Measurements from ENCODE around the gene MRPL12. TPM values are rescaled to one million over a fixed set of nuclear protein-coding genes. Genes with fewer than 3 reads are reported as not detected.

Gene MRPL12
- total RNA-seq, 1 experiment from 2014 or later = 157 TPM

DNA sequence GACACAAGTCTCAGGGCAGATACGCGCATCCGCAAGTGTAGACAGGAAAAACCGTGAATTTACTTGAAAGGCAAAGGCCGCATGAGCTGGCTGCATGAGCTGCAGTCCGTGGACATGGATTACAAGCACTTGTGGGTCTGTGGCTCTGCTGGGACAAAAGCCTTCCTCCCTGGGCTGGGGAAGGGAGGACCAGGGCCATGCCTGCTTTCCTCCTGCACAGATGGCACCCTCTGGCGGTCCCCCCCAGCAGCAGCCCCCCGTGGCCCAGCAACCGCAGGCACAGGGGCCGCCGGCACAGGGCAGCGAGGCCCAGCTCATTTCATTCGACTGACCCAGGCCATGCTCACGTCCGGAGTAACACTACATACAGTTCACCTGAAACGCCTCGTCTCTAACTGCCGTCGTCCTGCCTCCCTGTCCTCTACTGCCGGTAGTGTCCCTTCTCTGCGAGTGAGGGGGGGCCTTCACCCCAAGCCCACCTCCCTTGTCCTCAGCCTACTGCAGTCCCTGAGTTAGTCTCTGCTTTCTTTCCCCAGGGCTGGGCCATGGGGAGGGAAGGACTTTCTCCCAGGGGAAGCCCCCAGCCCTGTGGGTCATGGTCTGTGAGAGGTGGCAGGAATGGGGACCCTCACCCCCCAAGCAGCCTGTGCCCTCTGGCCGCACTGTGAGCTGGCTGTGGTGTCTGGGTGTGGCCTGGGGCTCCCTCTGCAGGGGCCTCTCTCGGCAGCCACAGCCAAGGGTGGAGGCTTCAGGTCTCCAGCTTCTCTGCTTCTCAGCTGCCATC, 1.7 kb upstream of the MRPL12 start:
- DNase-seq (ENCODE audit: low read depth, low spot score) (no peak), ATAC-seq (peak; percentile 49)
- no TSS peak for BruUV-seq (replicated peaks)
- Histone ChIP-seq H3K4me3 (ENCODE audit: low read depth in 2 of 2, low read length in 2 of 2) (peak overlapping the region; percentile 96 to 98), H3K36me3 (ENCODE audit: control insufficient read depth, insufficient read depth, low read length) (peaks cover 22% of the 10 kb centered on the region), H3K4me1 (ENCODE audit: control insufficient read depth, insufficient read depth, low read length) (peaks cover 17% of the 10 kb centered on the region), H3K27me3 (ENCODE audit: control insufficient read depth, insufficient read depth, low read length) (no peaks in the 10 kb centered on the region), H3K9me3 (ENCODE audit: control insufficient read depth, insufficient read depth, low read depth, low read length) (no peaks in the 10 kb centered on the region), H3K27ac (ENCODE audit: low read length) (peak overlapping the region; percentile 96)
- intact Hi-C loops (cut with micrococcal nuclease; ENCODE audit: unreplicated experiment) = no loop called here
- TF ChIP-seq, protein P1, sequence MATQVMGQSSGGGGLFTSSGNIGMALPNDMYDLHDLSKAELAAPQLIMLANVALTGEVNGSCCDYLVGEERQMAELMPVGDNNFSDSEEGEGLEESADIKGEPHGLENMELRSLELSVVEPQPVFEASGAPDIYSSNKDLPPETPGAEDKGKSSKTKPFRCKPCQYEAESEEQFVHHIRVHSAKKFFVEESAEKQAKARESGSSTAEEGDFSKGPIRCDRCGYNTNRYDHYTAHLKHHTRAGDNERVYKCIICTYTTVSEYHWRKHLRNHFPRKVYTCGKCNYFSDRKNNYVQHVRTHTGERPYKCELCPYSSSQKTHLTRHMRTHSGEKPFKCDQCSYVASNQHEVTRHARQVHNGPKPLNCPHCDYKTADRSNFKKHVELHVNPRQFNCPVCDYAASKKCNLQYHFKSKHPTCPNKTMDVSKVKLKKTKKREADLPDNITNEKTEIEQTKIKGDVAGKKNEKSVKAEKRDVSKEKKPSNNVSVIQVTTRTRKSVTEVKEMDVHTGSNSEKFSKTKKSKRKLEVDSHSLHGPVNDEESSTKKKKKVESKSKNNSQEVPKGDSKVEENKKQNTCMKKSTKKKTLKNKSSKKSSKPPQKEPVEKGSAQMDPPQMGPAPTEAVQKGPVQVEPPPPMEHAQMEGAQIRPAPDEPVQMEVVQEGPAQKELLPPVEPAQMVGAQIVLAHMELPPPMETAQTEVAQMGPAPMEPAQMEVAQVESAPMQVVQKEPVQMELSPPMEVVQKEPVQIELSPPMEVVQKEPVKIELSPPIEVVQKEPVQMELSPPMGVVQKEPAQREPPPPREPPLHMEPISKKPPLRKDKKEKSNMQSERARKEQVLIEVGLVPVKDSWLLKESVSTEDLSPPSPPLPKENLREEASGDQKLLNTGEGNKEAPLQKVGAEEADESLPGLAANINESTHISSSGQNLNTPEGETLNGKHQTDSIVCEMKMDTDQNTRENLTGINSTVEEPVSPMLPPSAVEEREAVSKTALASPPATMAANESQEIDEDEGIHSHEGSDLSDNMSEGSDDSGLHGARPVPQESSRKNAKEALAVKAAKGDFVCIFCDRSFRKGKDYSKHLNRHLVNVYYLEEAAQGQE (IDR thresholded peaks at IDR 0.05; ENCODE audit: insufficient read depth in 1 of 2, low read depth in 2 of 2, low read length in 1 of 2) = no peak
- TF ChIP-seq TCF7L2 (IDR thresholded peaks at IDR 0.05; ENCODE audit: low read depth, low read length) (peak; percentile 41; the same call in 1 of the 2 replicates), SIN3A (IDR thresholded peaks at IDR 0.05; ENCODE audit: borderline replicate concordance, insufficient read depth, low read depth, low read length) (no peak)
- TF ChIP-seq, protein P2, sequence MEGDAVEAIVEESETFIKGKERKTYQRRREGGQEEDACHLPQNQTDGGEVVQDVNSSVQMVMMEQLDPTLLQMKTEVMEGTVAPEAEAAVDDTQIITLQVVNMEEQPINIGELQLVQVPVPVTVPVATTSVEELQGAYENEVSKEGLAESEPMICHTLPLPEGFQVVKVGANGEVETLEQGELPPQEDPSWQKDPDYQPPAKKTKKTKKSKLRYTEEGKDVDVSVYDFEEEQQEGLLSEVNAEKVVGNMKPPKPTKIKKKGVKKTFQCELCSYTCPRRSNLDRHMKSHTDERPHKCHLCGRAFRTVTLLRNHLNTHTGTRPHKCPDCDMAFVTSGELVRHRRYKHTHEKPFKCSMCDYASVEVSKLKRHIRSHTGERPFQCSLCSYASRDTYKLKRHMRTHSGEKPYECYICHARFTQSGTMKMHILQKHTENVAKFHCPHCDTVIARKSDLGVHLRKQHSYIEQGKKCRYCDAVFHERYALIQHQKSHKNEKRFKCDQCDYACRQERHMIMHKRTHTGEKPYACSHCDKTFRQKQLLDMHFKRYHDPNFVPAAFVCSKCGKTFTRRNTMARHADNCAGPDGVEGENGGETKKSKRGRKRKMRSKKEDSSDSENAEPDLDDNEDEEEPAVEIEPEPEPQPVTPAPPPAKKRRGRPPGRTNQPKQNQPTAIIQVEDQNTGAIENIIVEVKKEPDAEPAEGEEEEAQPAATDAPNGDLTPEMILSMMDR (IDR thresholded peaks at IDR 0.05) = peak; percentile 50; the same call in 1 of the 2 replicates
- ChIA-PET CTCF (no interaction called here), POLR2A (no interaction called here)
- in situ Hi-C loops (cut with HindIII; ENCODE audit: low pct_unique_long_range_greater_than_20kb, low sequenced_read_pairs) = no loop called here

DNA sequence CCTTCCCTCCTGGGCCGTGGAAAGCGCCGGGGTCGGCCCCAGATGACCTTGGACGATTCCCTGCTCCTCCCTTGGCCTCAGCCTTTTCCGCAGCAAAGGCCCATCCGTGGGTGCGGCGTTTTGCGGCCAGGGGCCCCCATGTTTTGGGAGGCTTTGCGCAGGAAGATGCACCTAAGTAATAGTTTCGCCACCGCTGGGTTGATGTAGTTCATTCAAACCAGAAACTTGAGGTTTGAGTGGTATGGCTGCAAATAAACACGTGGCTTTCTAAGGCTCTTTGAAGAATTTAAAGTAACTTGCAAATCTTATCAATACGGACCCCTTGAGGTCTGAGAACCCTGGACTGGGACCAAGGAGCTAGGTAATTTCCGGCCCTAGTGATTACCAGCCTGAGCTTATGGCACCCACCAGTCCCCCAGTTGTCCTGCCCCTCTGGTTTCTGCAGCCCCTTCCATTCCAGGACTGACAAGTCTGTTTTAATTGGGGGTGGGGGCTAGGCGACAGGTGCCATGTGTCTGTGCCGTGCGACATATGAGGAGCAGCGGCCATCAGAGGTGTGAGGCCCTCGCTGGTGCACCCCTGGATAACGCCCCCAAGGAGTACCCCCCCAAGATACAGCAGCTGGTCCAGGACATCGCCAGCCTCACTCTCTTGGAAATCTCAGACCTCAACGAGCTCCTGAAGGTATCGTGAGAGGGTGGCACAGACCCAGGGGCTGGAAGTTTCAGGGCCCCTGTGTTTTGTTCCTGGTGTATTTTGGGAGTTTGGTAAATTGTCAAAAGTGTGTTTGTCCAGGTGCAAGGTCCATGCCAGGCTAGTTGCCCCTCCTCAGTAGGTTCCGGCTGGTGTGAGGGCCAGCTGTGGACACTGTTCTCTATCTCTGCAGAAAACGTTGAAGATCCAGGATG, 834 bp downstream of the MRPL12 start:
- in situ Hi-C loops (cut with HindIII; ENCODE audit: low pct_unique_long_range_greater_than_20kb, low sequenced_read_pairs) = no loop called here
- H3K4me1 ChIP-seq (ENCODE audit: control insufficient read depth, insufficient read depth, low read length) = peaks cover 20% of the 10 kb centered on the region
- TF ChIP-seq, protein P2 (IDR thresholded peaks at IDR 0.05) = no peak
- TF ChIP-seq SIN3A (IDR thresholded peaks at IDR 0.05; ENCODE audit: borderline replicate concordance, insufficient read depth, low read depth, low read length) (no peak), TCF7L2 (IDR thresholded peaks at IDR 0.05; ENCODE audit: low read depth, low read length) (no peak), POLR2AphosphoS5 (IDR thresholded peaks at IDR 0.05; ENCODE audit: low read depth, low read length) (no peak)
- TF ChIP-seq, protein P1 (IDR thresholded peaks at IDR 0.05; ENCODE audit: insufficient read depth in 1 of 2, low read depth in 2 of 2, low read length in 1 of 2) = no peak
- peaks cover 20% of the 10 kb centered on the region; the same call in 1 of the 2 replicates for H3K36me3 ChIP-seq (ENCODE audit: control insufficient read depth, insufficient read depth, low read length)
- ATAC-seq = no peak
- ChIA-PET POLR2A (interaction anchor here (0.6 to 0.7 kb wide), 4 partner anchors 8 to 232 kb away, joined by 3 to 4 read pairs (median 4); partner anchors contain the start of genes P4HB and SLC25A10), CTCF (interaction anchor here (0.6 kb wide), 1 partner anchor 566 kb away, joined by 4 read pairs; no protein-coding TSS in a partner anchor)
- H3K27me3 ChIP-seq (ENCODE audit: control insufficient read depth, insufficient read depth, low read length) = no peaks in the 10 kb centered on the region
- intact Hi-C loops (cut with micrococcal nuclease; ENCODE audit: unreplicated experiment) = no loop called here
- H3K4me3 ChIP-seq (ENCODE audit: low read depth in 2 of 2, low read length in 2 of 2) = peak overlapping the region; percentile 96 to 98
- BruUV-seq (replicated peaks) = no TSS peak
- H3K27ac ChIP-seq (ENCODE audit: low read length) = peak overlapping the region; percentile 96
- no peaks in the 10 kb centered on the region for H3K9me3 ChIP-seq (ENCODE audit: control insufficient read depth, insufficient read depth, low read depth, low read length)
- DNase-seq (ENCODE audit: low read depth, low spot score) = no peak
